HG03439 (cell line): ENCODE data around the gene NFIX.

Source experiments
- ATAC-seq: cut with Tn5 transposase; IDR thresholded peaks from one replicate; pipeline ENCODE4 v1.9.1; 2021; ENCODE audit warnings: mild to moderate bottlenecking, moderate library complexity; ENCODE audit not compliant: unreplicated experiment

The NFIX gene

GRCh38 chr19:13070425-13071140 lies 75.3 kb downstream of the NFIX start:
- no peak for ATAC-seq

- ATAC-seq: no peak
Observed at GRCh38 chr19:13071444-13072187, 76.3 kb downstream of the NFIX start.

- no peak for ATAC-seq
Observed at GRCh38 chr19:13072188-13072908, 77.1 kb downstream of the NFIX start.

GRCh38 chr19:13073263-13073662 lies 78.0 kb downstream of the NFIX start:
- no peak for ATAC-seq

GRCh38 chr19:13074378-13074777 lies 79.1 kb downstream of the NFIX start:
- no peak for ATAC-seq

GRCh38 chr19:13076320-13076719 lies 81.0 kb downstream of the NFIX start:
- ATAC-seq: no peak

GRCh38 chr19:13076787-13077186 lies 81.5 kb downstream of the NFIX start:
- no peak for ATAC-seq

GRCh38 chr19:13077240-13077639 lies 82.0 kb downstream of the NFIX start:
- no peak for ATAC-seq

GRCh38 chr19:13078381-13078780 lies 83.1 kb downstream of the NFIX start:
- ATAC-seq: no peak

GRCh38 chr19:13078897-13079541 lies 83.7 kb downstream of the NFIX start:
- ATAC-seq: no peak

- no peak for ATAC-seq
Observed at GRCh38 chr19:13079542-13079986, 84.3 kb downstream of the NFIX start.

GRCh38 chr19:13082192-13083007 lies 87.1 kb downstream of the NFIX start:
- no peak for ATAC-seq

- no peak for ATAC-seq
Observed at GRCh38 chr19:13083008-13083404, 87.7 kb downstream of the NFIX start.

- no peak for ATAC-seq
Observed at GRCh38 chr19:13083627-13084026, 88.4 kb downstream of the NFIX start.

GRCh38 chr19:13085666-13086065 lies 90.4 kb downstream of the NFIX start:
- no peak for ATAC-seq

GRCh38 chr19:13086341-13086740 lies 91.1 kb downstream of the NFIX start:
- no peak for ATAC-seq

GRCh38 chr19:13087295-13087694 lies 92.0 kb downstream of the NFIX start:
- no peak for ATAC-seq

GRCh38 chr19:13087795-13088537 lies 92.7 kb downstream of the NFIX start:
- no peak for ATAC-seq

GRCh38 chr19:13089139-13089856 lies 94.0 kb downstream of the NFIX start:
- no peak for ATAC-seq
